C1 segment of cervical spinal cord (tissue), 14 donors: ENCODE data around the gene KCNG4.

Experiments used
- DNase-seq, 14 donors: peaks; one replicate each; lab custom pipeline; 2025; lab: John Stamatoyannopoulos, UW

The KCNG4 gene

GRCh38 chr16:84262939-84263338 lies 23.1 kb upstream of the KCNG4 start:
- DNase-seq = no peak

- DNase-seq = no peak
Measured at GRCh38 chr16:84262031-84262430, 22.2 kb upstream of the KCNG4 start.

- DNase-seq = no peak
Measured at GRCh38 chr16:84260766-84261554, 21.1 kb upstream of the KCNG4 start.

- no peak for DNase-seq
Measured at GRCh38 chr16:84259691-84260090, 19.9 kb upstream of the KCNG4 start.

- no peak for DNase-seq
Measured at GRCh38 chr16:84258266-84258665, 18.5 kb upstream of the KCNG4 start.

- DNase-seq = no peak
Measured at GRCh38 chr16:84255050-84255810, 15.4 kb upstream of the KCNG4 start.

- DNase-seq = no peak
Measured at GRCh38 chr16:84254062-84254461, 14.2 kb upstream of the KCNG4 start.

- DNase-seq = no peak
Measured at GRCh38 chr16:84253173-84253572, 13.4 kb upstream of the KCNG4 start.

- no peak for DNase-seq
Measured at GRCh38 chr16:84252184-84252583, 12.4 kb upstream of the KCNG4 start.

GRCh38 chr16:84247844-84248243 lies 8.0 kb upstream of the KCNG4 start:
- DNase-seq = no peak

- DNase-seq = no peak
Measured at GRCh38 chr16:84247331-84247730, 7.5 kb upstream of the KCNG4 start.

GRCh38 chr16:84246679-84247077 lies 6.9 kb upstream of the KCNG4 start:
- DNase-seq = no peak

- no peak for DNase-seq
Measured at GRCh38 chr16:84245956-84246678, 6.3 kb upstream of the KCNG4 start.

GRCh38 chr16:84244728-84245127 lies 4.9 kb upstream of the KCNG4 start:
- DNase-seq = no peak

GRCh38 chr16:84243732-84244131 lies 3.9 kb upstream of the KCNG4 start:
- DNase-seq = no peak

- DNase-seq = no peak
Measured at GRCh38 chr16:84242839-84243238, 3.0 kb upstream of the KCNG4 start.

GRCh38 chr16:84241778-84242177 lies 2.0 kb upstream of the KCNG4 start:
- no peak for DNase-seq

GRCh38 chr16:84240455-84240854 lies 643 bp upstream of the KCNG4 start:
- DNase-seq = no peak

GRCh38 chr16:84239141-84239769 lies 557 bp downstream of the KCNG4 start:
- peak in 1 of 14 donors; percentile 1 for DNase-seq

- DNase-seq = no peak
Measured at GRCh38 chr16:84237994-84238750, 1.6 kb downstream of the KCNG4 start.

- no peak for DNase-seq
Measured at GRCh38 chr16:84236671-84237070, 3.1 kb downstream of the KCNG4 start.
